HG03159 (cell line): Measurements from ENCODE around the gene TIMP2.
"Not testable (repeated sequence)": the region's sequence is repeated elsewhere in the genome, so short reads cannot be mapped to it uniquely, and the experiment has no call there.

Experiments
- ATAC-seq: cut with Tn5 transposase; IDR thresholded peaks from one replicate; pipeline ENCODE4 v1.9.1; 2021; ENCODE audit warnings: mild to moderate bottlenecking, moderate library complexity; ENCODE audit not compliant: unreplicated experiment

TIMP2 gene

DNA sequence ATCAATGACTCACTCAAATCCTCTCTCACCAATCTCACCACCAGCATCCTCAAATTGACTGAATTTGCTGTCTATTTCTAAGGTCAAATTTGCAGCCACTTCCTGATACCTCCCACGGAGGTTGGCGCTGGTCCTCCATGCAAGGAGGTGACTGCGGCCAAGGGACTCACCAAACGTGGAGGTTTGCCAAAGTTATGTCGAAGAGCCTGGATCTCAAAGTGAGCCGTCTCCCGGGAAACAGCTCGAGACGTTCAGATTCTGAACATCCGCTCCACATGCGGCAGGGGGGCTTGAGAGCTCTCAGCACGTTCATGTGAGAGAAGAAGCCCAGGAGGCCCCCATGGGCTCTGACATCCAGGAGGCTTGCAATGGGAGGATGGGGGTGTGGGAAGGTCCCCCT, 31.9 kb upstream of the TIMP2 start:
- no peak for ATAC-seq

GRCh38 chr17:78956254-78956653, 31.1 kb upstream of the TIMP2 start:
- no peak for ATAC-seq

GRCh38 chr17:78954684-78955083, 29.5 kb upstream of the TIMP2 start:
- no peak for ATAC-seq

DNA sequence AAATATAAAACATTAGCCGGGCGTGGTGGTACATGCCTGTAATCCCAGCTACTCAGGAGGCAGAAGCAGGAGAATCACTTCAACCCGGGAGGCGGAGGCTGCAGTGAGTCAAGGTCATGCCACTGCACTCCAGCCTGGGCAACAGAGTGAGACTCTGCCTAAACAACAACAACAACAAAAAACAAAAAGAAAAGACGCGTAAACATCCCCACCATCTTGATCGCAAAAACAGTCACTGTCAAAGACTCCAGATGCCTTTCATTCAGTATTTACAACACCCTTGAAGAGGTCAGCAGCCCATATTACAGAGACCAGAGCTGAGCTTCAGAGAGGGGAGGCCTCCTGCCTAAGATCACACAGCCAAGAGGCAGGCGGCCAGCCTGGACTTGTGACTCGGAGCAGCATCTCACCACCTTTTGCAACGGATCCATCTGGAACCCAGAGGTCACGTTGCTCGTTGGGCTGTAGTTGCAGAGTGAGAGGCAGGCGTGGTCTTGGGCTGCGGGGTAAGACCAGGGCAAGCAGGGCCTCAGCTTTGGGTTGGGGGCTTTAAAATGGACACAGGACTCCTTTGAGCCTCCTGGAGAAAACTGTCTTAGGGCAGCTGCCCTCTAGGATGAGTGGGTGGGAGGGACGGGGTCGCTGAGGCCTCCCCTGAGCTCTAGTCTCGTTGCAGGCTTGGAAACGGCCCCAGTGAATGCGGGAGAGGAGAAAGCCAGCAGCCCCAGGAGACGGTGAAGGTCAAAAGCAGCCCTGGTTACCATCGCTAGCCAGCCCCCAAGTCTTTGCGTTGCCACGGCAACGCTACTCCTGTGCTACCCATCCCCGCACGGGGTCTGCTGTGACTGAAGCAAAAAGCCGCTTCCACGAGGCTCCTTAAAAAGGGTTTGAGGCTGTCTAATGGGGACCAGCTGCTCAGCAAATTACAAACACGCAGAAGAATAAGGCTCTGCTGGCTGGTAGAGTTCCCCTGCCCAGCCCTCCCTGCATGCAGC, 28.5 kb upstream of the TIMP2 start:
- no peak for ATAC-seq

GRCh38 chr17:78952706-78953105, 27.5 kb upstream of the TIMP2 start:
- no peak for ATAC-seq

GRCh38 chr17:78951967-78952551, 26.9 kb upstream of the TIMP2 start:
- ATAC-seq: no peak

GRCh38 chr17:78950870-78951269, 25.7 kb upstream of the TIMP2 start:
- ATAC-seq: no peak

DNA sequence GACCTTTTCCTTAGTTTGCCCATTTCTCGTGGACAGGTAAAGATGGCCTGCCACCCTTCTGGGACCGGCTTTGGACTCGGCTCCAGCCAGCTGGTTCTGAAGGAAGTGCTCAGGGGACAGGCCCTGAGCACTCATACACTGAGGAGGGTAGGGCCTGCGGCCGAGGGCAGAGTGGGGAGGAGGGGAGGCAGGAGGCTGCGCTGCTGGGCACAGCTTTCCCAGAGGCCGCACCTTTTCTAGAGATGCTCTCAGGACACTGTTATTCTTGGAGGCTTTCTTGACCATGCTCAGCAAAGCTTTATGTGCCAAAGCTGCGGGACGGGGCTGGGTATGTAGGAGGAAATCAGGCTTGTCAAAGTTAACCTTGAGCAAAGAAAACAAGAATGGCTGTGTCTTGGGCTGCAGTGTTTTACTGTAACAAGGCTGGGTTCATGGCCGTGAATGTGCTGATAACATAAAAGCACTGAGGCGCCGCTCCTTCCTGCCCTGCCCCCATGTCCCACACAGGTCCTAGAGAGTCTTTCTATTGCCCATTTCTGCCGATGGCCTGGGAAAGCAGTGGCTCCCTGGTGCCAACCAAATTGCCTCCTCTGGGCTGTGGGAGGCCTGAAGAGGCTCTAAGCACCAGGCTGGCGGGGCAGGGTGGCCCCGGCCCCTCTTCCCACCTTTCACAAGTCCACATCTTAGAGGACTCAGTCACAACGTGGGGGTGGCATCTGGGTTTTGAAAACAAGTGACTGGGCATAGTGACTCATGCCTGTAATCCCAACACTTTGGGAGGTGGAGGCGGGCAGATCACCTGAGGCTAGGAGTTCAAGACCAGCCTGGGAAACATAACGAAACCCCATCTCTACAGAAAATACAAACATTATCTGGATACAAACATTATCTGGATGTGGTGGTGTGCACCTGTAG, 22.3 kb upstream of the TIMP2 start:
- ATAC-seq: no peak

- ATAC-seq: no peak
These were observed 21.4 kb upstream of the TIMP2 start for GRCh38 chr17:78946631-78947030.

DNA sequence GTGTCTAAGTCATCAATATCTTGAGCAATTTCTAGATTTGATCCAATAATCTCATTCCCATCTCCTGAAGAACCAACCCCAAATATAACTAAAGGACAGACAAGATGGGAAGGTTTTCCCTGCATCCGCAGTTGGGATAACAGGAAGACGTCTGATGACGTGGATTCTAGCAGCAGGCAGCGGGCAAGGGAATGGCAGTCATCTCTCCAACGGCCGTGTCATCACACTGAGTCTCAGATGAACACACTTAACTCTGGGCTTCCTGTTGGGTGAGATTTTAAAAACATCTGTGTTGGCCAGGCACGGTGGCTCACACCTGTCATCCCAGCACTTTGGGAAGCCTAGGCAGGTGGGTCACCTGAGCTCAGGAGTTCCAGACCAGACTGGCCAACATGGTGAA, 20.9 kb upstream of the TIMP2 start:
- ATAC-seq: no peak

DNA sequence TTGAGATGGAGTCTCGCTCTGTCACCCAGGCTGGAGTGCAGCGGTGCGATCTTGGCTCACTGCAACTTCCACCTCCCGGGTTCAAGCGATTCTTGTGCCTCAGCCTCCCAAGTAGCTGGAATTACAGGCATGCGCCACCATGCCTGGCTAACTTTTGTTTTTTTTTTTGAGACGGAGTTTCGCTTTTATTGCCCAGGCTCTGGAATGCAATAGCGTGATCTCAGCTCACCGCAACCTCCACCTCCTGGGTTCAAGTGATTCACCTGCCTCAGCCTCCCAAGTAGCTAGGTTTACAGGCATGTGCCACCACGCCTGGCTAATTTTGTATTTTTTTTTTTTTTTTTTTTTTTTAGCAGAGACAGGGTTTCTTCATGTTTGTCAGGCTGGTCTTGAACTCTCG, 20.3 kb upstream of the TIMP2 start:
- ATAC-seq: not testable (repeated sequence)

- no peak for ATAC-seq
These were observed 19.8 kb upstream of the TIMP2 start for GRCh38 chr17:78944956-78945355.

DNA sequence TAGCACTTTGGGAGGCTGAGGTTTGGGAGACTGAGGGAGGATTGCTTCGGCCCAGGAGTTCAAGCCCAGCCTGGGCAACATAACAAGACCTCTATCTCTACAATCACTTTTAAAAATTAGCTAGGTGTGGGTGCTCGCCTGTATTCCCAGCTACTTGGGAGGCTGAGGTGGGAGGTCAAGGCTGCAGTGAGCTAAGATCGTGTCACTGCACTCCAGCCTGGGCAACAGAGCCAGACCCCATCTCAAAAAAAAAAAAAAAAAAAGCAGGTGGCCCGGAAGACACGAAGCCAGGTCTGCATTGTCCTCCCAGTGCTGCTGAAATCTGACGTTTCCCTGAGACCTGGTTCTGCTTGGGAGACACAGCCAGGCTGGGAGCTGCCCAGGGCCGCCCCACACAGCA, 18.8 kb upstream of the TIMP2 start:
- ATAC-seq: no peak

GRCh38 chr17:78940708-78941107, 15.5 kb upstream of the TIMP2 start:
- no peak for ATAC-seq

GRCh38 chr17:78940258-78940657, 15.1 kb upstream of the TIMP2 start:
- no peak for ATAC-seq

DNA sequence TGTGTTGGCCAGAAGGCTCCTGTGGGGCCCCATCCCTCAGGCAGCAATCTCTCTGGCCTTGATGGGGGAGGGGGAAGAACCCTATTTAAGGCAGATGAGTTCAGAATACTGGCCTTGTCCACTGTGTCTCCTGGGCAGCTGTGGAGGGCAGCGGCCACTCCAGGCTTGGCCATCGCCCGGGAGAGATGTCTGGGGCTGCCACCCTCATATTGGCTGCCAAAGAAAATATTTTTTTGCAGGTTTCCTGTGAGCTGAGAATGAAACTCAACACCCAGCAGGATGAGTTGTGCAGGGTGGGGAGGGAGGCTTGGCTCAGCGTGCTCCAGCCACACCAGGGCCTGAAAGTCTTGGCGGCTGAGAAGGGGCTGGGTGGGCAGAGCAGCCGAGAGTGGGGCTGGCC, 14.4 kb upstream of the TIMP2 start:
- no peak for ATAC-seq

GRCh38 chr17:78937561-78937960, 12.4 kb upstream of the TIMP2 start:
- ATAC-seq: no peak

GRCh38 chr17:78935419-78936323, 10.5 kb upstream of the TIMP2 start:
- no peak for ATAC-seq

DNA sequence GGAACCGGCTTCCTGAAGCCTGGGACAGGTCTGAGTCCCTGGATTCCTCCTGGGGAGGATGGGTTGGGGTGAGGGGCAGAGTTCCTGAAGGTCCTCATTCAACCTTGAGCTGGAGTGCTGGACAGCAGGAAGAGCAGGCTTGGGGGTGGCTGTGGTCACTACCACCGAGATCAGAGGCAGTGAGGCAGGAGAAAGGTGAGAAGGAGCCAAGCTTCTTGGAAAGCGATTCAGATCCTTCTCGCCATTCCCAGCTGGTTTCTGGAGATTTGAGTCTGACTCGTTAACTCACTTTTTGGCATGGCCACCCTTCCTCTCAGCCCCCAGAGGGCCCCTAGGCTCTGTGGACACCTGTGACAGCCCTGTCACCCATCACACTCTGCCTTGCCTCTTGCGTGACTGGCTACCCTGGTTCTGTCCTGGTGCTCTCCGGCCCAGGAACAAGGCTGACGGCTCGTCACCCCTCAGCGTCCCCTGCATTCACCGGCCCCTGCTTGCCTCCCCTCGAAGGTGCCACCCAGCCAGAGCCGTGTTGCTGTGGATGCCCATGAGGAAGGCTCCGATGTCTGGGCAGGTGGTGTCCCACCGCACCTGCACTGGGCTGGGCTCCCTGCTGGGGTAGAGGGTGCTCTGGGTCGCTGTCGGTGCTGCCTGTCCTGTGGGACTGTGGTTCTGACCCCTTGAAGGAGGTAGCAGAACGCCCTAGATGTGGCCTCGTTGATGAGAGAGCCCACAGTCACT, 9.7 kb upstream of the TIMP2 start:
- ATAC-seq: no peak
